Fibroblast of skin of left quadriceps (primary cell): ENCODE data around the gene ARPC2.
A peak's percentile ranks its signal among the peaks of the same experiment; 100 is the strongest.

Experiments used
- DNase-seq, 2 experiments: peaks; one replicate each; pipeline ENCODE4 v3.0.0-alpha.2; 2013; ENCODE audit warnings: low read depth in 2 of 2

Gene ARPC2

DNA sequence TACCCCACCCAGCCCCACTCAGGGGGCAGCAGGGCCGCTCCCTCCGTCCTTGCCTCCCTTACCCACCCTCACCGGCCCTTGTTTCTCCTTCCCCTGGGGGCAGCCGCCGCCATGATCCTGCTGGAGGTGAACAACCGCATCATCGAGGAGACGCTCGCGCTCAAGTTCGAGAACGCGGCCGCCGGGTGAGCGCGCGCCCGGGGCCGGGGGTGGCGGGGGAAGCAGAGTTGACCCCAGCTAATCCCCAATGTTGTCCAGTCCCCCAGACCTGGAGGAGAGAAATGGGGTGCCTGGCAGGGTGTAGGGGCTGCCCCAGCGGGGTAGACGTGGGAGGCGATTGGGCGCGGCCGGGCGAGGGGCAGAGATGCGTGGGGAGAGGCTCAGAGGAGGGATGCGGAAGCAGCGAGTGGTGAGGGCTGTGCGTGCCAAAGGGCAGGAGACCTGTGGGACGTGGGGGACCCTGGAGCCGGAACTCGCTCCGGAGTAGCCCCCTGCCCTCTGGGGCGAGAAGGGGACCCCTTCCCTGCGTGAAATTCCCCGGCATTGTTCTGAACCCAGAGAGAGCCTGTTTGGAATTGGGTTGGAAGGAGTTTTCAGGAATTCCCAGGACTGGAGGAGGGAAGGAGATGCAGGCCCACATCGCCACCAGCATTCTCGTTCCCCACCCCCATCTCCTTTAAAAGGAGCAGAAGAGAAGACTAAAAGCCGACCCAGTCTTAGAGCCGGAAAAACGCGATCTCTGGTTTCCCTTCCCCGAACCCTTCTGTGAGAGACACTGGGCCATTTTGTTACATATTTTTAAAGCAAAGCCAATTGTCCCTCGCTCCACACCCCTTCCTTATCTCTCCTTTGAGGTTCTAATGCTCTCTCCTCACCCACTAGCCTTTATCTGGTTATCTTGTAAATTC is 625 bp downstream of the ARPC2 start:
- DNase-seq: no peak

DNA sequence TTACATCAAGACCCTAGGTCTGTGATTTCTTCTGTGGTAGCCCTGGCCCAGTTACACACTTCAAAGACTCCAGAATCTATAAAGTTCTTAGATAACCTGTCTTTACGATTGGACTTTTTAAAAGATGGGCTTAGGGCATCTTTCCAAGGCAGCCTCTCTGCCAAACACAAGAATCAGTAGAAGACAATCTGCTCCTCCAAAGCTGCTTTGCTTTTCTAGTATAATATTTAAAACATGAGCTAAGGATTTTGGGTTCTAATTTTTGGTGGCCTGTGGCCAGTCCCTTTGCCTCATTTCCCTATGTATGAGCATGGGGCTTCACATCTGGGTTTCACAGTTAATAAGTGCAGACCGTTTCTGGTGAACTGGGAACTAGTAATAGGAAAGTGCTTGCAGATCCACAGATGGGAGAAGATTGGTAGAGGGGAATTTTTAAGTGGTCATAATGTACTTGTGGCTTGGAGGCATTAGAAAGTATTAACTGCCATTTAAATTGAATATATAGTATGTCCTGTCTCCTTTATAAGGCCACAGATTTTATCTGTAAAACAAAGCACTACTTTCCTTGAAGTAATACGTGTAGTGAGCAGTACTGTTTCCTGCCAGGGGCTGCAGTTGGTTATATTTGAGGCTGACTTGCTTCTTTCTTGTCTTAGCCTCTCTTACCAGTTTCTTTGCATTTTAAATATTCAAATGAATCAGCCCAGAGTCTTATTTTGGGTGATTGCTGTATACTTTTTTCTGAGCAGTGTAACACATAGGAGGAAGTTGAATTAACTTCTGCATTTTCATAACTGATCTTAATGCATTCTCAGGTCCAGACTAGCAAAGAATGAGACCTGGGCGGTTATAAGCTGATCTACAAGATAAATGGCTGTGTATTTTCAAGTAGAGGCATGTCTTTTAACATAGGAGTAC is 1.5 kb downstream of the ARPC2 start:
- no peak for DNase-seq

DNA sequence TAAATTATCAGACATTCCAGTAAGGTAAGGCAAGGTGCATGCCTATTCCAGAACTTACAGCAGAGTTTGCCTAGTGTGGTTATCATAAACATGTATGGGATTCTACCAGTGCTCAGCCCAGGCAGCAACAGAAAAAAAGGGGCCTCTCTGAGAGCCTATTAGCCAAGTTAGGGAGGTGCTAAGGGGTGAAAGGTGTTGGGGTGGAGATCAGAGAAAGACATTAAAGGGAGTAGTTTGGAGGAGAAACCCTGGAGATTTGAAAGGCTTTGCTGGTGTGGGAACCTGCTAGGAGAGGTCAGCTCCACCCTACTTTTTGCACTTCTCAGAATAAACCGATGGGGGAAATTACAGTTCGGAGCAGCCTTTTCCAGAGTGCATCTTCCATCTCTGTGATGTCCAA is 2.9 kb downstream of the ARPC2 start:
- DNase-seq: no peak

DNA sequence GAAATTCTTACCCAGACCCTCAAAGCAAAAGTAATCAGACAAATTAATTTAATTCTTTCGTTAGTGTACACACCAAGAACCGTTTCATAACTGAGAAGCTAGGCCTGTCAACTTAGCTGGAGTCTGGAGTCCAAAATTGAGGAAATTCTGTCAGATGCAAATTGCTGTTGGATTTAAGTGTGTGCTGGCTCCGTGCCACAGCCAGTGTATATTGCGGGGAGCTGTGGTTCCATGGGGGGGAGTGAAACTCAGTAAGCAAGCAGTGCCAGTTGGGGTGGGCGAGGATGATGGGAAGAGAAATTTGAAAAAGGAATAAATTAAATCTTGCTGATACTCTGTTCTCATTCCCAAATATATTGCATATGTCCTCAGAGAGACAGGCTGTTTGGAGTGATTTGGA is 4.0 kb downstream of the ARPC2 start:
- no peak for DNase-seq

DNA sequence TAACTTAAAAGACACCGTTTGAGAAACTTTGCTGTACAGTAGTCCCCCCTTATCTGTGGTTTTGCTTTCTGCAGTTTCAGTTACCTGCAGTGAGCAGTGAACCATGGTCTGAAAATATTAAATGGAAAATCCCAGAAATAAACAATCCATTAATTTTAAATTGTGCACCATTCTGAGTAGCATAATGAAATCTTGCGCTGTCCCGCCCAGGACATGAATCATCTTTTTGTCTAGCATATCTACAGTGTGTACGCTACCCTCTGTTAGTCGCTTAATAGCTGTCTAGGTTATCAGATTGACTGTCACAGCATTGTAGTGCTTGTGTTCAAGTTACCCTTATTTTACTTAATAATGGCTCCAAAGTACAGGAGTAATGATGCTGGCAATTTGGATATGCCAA is 6.1 kb downstream of the ARPC2 start:
- no peak for DNase-seq

DNA sequence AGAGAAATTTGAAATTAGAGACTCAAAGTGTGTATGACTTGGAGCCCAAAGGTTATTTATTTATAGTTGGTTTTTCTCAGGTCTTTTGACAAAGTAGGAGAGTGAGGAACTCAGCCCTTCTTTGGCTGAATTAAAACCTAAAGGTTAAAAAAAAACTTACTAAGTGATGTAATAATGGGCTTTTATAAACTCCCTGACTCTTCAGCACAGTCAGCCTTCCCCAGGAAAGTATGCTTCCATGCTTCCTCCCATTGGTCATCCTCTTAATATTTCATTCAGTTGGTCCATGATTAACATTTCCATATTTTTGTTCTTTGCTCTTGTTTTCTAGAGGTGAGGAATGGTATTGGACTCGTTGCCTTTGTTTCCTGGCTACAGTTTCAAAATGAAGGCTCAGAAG is 7.2 kb downstream of the ARPC2 start:
- no peak for DNase-seq

DNA sequence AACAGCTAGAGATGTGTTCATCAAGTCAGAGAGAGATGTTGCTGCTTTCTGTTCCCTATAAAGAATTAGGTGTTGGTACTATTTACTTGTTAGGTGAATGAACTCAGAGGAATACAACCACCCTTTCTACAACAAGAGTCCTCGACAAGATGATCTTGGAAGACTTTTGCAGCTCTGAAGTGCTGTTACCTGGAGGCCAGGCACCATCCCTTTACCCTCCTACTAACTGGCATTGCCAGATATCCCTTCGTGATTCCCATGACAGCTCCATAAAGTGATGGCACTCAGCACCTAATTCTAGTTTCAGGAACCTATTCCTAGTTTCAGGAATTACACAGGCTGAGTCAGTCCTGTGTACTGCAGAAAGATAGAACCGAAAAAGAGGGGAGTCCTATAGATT is 9.9 kb downstream of the ARPC2 start:
- DNase-seq: no peak

DNA sequence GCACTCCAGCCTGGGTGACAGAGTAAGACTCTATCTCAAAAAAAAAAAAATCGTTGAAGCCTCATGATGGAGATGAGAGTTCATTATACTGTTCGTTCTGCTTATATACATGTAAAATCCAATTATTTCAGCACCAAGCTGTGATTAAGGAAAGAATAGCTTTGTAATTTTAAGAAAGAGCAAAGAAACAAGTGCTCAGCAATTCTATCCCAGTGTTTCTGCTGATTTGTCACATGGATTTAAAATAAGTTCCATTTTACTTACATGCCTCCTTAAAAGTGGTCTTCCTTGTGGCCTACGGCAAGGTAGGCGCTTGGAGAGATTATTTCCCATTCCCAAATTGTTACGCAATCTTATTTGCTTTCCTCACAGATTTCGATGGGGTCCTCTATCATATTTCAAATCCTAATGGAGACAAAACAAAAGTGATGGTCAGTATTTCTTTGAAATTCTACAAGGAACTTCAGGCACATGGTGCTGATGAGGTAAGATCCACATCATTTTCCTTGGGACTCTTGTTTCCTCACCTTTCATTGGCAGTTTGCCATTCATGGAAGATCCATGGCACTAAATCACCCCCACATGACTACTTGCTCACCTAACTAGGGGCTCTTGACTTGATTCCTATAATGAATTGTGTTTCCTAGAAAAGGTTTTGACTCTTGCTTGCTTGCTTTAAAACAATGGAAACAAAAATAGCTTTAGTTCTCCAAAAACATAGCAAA is 11.5 kb downstream of the ARPC2 start:
- DNase-seq: no peak

DNA sequence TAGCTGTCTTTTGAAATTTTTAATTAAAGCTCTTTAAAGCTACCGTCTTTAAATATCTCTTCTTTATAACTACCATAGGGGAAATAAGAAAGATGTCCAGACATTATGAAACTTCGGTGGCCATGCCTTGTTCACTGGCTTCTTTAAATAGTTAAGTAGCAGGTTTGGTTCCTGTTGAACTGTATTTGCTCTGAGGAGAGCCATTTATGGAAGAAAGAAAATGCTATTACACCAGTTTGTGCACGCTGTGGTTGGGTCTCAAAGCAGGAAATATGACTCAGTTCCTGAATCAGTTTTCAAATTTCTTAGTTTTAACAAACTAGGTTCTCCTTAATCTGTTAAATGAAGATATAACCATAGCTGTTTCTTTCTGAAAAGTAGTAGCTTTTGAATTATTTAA is 12.2 kb downstream of the ARPC2 start:
- DNase-seq: peak; percentile 74 to 78

DNA sequence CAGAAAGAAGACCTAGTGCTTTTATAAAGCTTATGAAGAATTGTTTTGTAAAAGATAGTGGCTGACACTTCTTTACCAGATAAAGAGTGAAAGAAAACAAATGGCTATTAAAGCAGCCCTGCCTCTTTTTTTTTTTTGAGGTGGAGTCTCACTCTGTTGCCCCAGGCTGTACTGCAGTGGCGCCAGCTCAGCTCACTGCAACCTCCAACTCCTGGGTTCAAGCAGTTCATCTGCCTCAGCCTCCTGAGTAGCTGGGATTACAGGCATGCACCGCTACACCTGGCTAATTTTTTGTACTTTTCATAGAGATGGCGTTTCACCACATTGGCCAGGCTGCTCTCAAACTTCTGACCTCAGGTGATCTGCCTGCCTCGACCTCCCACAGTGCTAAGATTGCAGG is 12.9 kb downstream of the ARPC2 start:
- no peak for DNase-seq

DNA sequence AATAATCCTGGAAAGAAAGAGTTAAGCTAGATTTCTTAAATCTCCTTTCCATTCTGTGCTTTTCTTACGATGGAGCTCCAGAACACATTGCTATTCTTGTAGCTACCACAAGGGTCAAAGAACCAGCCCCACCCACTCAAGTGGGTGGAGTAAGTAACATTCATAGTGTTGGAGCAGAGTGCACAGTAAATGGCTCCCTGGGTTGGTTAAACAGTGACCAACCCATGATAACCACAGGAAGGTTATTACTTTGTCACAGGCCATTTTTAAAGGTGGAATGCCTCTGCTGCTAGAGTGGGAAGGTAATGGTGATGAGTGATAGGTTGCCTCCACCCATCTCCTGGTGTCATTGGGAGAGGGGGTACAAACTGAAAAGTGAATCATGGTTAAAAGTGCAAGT is 13.9 kb downstream of the ARPC2 start:
- no peak for DNase-seq

DNA sequence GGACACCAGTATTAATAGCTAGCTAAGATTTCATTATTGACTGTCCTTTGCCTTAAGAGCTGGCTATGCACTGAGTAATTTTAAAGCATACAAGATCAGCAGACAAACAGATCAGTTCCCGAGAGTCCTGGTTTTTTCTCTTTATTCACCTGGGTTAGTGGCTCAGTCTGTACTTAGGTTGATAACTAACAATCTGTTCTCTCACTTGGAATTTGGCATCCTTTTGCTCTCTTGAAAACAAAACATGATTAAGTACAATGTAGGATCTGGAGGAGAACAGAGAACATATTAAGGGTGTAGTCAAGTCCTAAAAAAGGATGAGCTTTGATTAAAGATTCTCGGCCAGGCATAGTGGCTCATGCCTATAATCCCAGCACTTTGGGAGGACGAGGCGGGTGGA is 16.6 kb downstream of the ARPC2 start:
- no peak for DNase-seq

DNA sequence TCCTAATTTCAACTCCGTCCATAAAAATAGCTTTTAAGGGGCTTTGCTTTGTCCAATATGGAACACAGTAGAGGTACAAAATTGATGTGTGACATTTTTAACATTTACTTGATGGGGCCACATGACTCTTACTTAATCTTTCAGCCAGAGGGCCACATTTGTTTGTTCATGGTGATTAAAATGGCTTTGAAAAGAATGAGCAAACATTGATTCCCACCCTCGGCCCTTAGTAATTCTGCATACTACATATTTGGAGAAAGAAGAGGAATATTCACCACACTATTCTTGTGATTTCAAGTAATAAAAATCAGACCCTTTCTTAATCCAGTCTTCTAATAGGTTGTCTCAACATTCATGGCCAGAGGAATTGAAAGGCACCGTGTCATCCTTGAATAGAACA is 17.5 kb downstream of the ARPC2 start:
- no peak for DNase-seq

DNA sequence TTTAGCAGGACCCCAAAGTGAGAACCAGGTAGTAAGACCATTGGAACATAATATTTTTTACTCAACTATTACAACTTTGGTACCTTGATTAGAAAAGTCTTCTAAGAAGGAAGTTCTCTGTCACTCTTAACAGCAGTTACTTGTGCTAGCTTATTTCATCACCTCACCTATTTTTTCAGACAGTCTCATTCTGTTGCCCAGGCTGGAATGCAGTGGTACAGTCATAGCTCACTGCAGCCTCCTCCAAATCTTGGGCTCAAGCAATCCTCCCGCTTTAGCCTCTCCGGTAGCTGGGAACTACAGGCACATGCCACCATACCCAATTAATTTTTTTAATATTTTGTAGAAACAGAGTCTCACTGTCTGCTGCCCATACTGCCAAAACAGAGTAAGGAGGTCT is 18.0 kb downstream of the ARPC2 start:
- DNase-seq: no peak

DNA sequence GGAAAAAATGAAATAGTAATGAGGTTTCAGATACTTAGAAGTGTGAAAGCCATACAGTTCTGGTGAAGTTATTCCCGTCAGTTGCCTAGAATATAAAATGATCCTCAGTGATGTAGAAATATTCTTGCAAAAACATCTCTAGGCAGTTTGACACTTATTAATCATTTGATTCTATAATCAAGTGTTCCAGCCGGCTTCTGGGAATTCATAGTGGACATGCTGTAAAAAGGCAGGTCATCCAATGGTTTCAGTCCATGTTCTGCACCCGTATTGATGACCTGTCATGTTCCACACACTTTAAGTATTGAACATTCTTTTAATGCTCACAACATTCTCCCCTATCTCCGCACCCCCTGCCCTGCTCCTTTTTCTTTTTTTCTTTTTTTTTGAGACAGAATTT is 19.8 kb downstream of the ARPC2 start:
- DNase-seq: no peak

DNA sequence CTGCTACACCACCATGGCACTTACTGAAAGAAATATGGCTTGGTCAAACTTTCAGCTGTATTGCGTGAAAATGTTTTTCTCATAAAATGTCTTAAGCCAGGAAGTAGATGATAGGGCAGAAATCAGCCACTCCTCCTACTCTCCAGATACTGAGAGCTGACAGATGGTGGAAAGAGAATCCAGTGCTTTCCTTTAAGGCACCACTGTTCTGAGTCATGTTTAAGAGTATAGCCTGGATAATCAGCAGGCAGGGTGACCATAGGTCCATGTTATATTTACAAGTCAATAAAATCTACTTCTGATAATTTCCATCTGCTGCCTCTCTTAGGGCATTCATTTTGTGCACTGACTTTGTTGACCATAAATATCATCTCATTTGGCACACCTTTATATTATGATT is 21.9 kb downstream of the ARPC2 start:
- no peak for DNase-seq

DNA sequence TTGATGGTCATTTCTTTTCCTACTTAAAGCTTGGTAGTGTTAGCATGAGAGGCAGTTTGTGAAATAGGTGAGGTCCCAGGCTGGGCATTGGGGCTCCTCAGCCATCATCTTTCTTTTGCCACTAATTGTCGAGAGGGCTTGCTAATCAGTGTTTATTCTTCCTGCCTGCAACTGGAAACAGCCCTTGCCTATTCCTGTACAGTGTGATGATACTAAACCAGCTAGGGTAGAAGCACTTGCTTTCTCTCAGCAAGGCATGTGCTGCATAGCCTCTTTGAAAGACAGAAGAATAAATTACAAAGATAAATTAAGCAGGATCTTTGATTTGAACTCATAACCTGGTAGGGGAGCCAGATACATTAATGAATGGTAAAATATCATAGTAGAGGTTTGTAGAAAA is 27.2 kb downstream of the ARPC2 start:
- DNase-seq: no peak

DNA sequence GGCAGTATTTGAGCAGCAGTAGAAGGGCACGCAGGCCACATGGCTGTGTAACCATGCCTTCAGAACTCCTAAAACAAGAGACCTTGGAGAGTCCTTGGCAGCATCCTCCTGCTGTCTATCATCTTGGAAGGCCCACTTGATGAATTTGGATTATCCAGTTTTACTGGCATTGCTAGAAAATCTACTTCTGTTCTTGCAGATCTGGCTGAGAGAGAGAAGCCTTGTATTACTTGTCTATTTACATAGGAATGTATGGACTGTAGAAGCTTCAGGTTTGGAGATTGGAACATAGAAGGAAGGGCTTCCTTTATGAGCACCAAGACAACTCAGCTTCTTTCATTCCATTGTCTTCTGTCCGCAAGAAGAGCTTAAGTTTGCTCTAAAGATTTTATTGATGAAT is 27.7 kb downstream of the ARPC2 start:
- no peak for DNase-seq

DNA sequence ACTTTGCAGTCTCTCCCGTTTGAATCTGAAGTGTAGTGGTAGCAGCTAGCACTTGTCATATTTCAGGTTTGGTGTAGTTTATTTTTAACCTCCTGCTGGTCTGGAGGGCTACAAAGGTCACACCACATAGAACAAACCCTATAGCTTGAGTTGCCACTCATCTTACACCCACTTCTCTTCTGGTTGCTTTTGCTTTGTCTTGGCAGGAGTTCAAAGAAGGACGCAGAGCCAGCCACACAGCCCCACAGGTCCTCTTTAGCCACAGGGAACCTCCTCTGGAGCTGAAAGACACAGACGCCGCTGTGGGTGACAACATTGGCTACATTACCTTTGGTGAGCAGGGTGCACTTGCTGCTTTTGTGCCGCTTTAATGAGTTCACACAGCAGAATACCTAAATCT is 28.2 kb downstream of the ARPC2 start:
- no peak for DNase-seq

DNA sequence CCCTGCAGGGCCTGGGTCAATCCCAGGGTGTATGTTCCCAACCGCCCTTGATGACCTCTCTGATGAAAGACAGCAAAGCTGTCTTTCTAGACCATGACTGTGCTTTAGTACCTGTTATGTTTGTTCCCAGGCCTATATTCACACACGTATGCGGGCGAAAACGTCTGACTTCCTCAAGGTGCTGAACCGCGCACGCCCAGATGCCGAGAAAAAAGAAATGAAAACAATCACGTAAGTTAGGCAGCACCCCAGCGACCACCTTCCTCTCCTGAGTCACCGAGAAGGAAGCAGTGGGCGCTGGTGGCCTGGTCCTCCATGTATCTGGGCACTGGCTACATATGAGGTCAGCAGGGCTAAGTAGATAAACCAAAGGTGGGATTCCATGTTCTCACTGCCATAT is 32.7 kb downstream of the ARPC2 start:
- DNase-seq: no peak

DNA sequence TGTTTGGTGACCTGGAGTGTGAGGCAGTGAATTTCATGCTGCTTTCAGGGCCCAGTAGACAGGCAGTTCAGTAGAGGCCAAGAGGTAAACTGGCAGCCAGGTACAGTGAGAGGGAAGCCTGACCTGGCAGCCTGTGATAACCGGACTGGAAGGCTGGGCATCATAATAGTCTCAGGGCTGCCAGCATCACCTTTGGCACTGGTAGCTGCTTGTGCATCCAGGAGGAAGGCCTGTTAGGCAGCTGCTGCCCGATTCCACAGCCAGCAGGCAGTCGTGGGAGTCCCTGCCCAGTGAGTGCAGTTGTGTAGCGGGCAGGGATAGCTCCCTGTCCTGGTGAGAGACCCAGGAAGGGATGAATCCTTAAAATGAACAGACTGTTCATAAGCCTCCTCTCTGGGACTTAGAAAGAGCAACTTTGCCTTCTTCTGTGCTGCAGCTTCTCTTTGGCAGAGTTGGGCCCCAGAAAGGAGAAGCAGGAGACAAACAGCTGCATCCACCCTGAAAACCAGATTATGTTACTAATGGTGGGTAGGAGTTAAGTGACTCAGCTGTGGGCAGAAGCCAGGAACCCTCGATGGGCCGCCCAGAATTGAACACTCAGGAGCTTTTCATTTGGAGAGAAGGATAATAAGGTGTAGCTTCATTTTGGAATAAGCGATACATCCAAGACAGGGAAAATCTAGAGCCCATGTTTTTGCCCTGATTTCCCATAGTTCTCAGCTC is 35.7 kb downstream of the ARPC2 start:
- no peak for DNase-seq

DNA sequence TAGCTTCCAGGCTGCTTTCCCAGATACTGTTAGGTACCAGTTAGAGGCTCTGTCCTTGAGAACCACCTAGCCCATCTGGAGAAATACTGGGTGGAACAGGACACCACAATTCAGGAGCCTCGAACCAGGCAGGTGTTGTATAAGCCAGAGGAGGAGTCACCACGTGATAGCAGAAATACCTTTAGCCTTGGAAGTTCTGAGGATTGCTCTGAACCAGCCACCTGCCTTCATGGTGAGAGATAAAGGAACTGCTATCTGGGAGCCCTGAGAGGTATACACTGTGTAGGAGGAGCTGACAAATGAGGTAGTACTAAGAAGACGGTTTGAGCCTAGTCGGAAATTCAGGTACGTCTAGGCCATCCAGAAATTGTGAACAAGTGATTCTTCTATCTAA is 36.2 kb downstream of the ARPC2 start:
- no peak for DNase-seq
